GM21526 (cell line): ENCODE results near the gene DENND4C.
"Not testable (repeated sequence)": the region's sequence is repeated elsewhere in the genome, so short reads cannot be mapped to it uniquely, and the experiment has no call there.

Source experiments
- ATAC-seq: cut with Tn5 transposase; IDR thresholded peaks from one replicate; pipeline ENCODE4 v1.9.1; 2021; ENCODE audit warnings: moderate library complexity; ENCODE audit not compliant: unreplicated experiment, low FRiP score

DENND4C gene

DNA sequence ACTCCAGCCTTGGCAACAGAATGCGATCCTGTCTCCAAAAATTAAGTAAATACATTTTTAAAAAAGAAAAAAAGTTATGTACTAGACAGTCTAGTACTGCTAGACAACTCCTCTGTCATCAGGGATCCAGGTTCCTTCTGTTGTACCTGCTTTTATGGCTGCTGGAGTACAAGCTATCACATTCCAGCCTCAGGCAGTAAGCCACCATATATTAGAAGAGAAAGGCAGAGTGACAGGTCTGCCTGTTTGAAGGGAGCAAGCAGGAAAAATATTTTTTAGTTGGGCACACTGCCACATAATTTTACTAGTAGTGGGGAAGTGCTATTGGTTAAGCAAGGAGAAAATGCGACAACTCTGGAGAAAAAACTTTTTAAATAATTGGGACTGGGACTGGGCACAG is 138.6 kb downstream of the DENND4C start:
- ATAC-seq = no peak

DNA sequence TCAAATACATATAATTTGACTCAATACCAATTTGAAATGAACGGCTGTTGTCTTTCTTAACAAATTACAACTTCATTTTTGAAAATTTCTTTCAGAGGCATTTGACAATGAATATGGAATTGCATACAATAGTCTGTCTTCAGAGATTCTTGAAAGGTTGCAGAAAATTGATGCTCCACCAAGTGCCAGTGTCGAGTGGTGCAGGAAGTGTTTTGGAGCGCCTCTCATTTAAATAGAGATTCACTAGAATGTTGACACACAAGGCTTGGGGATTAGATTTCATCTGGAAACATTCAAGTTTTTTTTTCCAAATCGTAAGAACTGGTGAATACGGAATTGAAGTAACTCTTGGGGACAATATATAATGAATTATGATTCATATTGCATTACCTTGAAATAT is 141.4 kb downstream of the DENND4C start:
- ATAC-seq = no peak

DNA sequence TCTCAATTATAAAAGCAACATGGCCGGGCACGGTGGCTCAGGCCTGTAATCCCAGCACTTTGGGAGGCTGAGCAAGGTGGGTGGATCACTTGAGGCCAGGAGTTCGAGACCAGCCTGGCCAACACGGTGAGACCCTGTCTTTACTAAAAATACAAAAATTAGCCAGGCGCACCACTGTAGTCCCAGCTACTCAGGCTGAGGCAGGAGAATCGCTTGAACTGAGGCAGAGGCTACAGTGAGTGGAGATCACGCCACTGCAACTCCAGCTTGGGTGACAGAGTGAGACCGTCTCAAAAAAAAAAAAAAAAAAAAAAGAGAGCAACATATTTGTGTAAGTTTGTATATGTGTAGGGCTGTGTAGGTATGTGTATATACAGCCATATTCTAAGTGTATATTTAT is 142.1 kb downstream of the DENND4C start:
- ATAC-seq = no peak

DNA sequence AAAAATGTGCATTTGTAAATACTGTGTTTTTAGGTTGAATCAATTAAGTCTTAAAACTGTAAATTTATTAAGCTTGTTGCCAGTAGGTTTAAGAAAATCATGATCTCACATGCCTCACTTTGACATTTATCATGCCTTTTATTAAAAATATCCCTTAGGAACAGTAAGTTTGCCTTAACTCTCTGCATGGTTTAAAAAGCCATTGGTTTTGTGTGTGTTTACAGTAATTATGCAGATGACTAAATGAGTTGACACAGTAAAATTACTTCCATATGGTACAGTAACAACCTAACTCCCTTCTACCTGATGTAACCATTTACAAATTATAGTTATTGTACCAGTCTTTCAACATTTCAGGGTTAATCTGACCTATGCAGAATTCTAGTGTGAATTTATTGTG is 143.0 kb downstream of the DENND4C start:
- ATAC-seq = no peak

DNA sequence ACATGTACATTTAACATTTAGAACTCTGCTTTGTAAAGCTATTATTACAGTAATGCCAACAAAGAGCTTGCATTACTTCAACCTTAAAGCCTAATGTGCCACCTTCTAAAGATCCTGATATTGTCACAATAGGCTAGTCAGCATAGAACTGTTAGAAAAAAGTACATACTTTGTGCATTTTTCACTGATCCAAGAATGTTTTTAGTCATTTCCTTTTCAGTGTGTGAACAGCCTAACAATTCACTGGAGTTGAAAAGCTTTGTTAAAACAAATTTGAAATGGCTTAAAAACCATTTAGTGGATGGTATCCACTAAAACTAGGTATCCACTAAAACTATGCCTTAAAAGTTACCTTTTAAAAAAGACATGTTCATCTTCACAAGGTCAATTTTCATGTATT is 145.0 kb downstream of the DENND4C start:
- no peak for ATAC-seq

DNA sequence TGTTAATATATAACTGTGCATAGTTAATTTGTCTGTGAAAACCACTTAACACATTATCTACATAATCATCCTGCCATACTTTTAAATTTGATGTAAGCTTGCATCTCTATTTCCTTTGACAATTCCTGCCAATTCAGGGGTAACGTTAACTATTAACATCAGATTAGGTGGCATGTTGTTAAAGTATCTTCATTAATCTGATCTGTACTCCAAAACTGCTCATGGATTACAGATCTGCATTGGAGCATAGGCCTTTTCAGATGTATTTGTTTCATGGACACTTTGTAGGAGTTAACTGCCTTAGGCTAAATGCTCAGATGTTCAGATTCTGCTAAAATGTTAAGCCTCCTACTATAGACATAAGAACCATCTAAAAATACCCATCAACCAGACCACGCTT is 146.4 kb downstream of the DENND4C start:
- ATAC-seq = no peak

DNA sequence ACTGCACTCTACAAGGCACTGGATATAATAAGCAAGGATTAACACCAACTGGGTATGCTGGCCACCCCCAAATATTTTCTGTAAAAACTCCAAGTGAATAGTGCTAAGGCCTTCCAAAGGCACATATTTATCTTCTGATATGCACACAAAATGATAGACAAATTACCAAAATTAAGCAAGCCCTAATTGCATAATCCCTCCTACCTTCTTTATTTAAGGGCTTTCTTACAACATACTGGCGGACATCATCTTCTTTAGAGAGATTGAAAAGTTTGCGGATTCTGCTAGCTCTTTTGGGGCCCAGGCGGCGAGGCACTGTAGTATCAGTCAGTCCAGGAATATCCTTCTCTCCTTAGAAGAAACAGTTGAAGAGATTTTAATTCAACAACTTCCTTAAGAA is 147.7 kb downstream of the DENND4C start:
- ATAC-seq = no peak

DNA sequence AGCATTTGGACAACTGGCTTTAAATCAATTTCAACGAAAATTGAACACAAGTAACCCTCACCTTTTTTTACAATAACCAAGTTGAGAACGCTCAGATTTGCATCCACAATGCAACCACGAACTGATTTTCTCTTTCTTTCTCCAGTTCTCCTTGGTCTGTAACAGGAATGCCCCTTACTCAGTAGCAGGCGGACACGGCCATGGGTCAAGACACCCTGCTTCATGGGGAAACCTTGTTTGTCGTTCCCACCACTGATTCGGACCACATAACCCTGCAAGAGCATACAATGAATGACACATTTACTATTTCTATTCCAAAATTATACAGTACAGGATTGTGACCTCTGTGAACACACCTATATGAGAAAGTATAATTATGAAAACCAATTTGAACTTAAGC is 148.2 kb downstream of the DENND4C start:
- ATAC-seq = no peak

DNA sequence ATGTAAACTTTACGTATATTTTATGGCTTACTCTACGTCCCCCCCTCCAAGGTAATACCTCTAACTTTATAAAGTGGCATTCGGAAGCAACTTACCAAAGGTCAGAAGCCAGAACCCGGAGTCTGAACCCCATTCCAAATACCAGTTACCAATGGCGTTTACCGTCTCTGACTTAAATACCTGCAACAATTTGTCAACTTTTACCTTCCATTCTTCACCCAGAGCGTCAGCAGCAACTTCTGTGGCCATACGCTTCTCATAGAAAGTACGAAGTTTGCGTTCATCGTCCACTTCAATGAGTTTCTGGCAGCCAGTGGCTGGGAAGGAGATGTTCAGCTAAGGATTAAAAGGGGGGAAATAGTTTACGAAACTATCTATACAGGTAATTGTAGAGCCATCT is 148.8 kb downstream of the DENND4C start:
- no peak for ATAC-seq

DNA sequence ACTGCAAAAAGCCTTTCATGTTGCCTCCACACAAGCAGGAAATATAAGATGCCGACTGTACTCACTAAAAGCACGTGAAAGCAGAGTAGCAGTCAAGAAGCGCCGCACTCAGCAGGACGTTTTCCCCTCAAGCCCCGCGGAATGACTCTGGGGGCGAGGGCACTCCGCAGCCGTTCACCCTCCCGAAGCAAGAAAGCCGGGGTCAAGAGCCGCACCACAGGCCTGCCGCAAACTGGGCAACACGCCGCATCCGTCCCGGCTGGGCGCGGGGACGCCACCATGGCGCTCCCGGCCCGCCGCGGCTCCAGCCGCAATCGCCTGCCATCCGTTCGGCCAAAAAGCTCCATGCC is 149.2 kb downstream of the DENND4C start:
- ATAC-seq = peak; percentile 34

DNA sequence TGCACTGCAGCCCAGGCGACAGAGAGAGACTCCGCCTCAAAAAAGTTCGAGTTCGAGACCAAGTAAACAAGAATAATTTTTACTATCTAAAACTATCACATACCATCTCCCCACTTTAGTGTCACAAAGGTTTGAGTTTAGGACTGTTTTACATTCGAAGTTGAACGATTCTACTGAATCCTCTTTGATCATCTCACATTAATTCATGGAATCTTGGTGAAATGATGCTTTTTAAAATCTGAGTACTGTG is 150.3 kb downstream of the DENND4C start:
- ATAC-seq = no peak

DNA sequence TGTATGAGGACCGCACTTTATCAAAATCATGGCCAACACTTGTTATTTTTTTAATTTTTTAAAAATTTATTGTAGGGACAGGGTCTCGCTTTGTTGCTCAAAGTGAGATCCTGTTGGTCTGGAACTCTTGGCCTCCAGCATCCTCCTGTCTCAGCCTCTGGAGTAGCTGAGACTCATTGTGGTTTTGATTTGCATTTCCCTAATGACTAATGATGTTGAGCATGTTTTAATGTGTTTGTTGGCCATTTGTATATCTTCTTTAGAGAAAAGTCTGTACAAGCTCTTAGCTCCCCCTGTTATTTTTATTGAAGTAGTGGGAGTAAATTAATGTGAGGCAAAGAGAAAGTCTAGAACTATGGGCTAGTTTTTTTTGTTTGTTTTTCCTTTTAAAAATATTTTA is 151.2 kb downstream of the DENND4C start:
- no peak for ATAC-seq

DNA sequence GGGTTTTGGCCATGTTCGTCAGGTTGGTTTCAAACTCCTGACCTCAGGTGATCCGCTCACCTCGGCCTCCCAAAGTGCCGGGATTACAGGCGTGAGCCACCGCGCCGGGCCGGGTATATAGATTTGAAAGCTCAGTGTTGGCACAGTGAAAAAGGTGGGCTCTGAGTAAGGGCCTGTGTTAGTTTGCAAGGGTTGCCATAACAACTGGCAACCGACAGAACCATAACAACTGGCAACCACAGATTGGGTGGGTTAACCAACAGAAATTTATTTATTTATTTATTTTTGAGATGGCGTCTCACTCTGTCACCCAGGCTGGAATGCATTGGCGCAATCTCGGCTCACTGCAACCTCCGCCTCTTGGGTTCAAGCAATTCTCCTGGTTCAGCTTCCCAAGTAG is 154.7 kb downstream of the DENND4C start:
- not testable (repeated sequence) for ATAC-seq

DNA sequence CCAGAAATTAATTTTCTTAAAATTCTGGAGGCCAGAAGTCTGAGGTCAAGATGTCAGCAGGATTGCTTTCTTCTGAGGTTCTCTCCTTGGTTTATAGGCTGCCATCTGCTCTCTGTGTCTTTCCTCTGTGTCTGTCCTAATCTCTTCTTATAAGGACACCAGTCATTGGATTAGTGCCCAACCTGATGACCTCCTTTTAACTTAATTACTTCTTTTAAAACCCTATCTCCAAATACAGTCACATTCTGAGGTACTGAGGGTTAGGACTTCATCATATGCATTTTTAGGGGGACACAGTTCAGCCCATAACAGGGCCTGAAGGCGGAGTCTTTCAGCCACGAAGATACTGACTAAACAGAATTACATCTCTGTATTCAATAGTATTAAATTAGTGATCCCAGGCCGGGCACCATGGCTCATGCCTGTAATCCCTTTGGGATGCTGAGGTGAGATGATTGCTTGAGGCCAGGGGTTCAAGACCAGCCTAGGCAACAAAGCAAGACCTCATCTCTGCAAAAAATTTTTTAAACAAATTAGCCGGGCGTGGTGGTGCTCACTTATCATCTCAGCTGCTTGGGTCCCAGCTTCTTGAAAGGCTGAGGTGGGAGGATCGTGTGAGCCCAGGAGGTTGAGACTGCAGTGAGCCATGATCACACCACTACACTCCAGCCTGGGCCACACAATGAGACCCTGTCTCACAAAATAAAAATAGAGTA is 155.5 kb downstream of the DENND4C start:
- ATAC-seq = no peak

DNA sequence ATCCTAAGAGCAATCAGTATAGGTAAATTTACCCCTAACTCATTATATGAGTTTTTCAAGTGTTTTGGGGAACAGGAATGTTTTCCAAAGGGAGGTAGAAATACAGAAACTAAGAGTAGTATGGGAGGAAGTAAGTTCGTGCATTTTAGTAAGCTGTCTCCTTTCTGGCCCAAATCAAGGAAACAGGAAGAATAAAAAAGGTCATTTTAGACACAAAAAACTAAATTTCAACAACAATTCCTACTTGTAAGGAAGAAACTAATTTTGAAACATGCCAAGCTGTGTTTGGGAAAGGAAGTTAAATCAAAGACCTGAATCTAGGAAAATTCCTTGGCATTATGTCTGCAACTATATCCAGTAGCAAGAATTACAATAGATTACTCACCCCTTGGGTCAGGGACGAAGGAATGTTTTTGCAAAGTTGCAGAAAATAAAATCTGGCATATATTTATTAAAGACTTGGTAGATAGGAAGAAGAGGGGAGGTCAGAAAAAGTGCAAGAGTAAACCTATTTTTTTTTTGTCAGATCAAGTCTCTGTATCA is 156.1 kb downstream of the DENND4C start:
- no peak for ATAC-seq

DNA sequence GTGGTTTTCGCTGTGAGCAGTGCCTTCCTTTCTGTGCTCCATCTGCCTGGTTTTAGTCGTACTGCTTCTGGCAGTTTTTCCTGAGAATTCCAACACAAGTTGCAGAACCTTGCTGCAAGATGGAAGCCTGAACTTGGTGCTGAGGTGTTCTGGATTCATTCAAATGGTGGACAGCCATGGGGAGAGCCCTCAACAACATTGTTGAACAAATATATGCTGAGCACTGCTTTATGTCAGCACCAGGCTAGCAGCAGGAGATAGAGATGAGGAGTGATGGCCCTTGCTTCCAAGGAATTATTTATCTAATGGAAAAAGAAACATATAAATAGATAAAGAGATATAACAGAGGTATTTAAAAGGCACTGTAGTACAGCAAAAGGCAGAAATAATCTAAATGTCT is 156.8 kb downstream of the DENND4C start:
- no peak for ATAC-seq

DNA sequence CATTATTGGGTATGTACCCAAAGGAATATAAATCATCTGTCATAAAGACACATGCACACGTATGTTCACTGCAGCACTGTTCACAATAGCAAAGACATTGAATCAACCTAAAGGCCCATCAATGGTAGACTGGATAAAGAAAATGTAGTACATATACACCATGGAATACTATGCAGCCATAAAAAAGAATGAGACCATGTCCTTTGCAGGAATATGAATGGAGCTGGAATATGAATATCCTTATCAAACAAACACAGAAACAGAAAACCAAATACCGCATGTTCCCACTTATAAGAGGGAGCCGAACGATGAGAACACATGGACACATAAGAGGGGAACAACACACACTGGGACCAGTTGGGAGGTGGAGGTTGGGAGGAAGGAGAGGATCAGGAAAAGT is 159.0 kb downstream of the DENND4C start:
- not testable (repeated sequence) for ATAC-seq

DNA sequence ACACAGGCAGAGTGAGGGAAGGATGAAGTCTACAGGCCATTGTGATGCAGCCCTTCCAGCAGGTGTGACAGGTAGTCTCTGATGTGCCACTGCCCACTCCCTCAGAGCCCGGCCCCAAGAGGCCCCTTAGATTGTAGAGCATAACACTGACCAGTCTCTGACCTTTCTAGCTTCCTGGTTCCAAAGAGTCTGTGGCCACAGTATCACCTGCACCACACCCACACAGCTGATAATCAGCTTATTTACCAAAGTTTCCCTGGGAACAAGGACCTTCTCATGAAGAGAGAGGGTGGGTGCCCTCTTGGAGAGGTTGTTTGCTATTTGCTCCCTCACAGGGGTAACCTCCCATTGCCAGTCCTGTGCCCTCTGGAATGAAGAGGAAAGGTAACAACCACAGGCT is 167.4 kb downstream of the DENND4C start:
- no peak for ATAC-seq

DNA sequence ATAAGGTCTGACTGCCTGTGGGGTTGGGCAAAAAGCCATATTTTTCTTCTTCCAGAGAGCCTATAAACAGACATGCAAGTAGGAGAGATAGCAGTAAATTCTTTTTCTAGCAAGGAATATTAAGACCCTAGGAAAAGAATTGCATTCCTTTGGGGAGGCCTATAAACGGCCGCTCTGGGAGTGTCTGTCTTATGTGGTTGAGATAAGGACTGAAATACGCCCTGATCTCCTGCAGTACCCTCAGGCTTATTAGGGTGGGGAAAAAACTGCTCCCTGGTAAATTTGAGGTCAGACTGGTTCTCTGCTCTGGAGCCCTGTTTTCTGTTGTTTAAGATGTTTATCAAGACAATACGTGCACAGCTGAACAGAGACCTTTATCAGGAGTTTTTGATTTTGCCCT is 172.7 kb downstream of the DENND4C start:
- ATAC-seq = not testable (repeated sequence)

DNA sequence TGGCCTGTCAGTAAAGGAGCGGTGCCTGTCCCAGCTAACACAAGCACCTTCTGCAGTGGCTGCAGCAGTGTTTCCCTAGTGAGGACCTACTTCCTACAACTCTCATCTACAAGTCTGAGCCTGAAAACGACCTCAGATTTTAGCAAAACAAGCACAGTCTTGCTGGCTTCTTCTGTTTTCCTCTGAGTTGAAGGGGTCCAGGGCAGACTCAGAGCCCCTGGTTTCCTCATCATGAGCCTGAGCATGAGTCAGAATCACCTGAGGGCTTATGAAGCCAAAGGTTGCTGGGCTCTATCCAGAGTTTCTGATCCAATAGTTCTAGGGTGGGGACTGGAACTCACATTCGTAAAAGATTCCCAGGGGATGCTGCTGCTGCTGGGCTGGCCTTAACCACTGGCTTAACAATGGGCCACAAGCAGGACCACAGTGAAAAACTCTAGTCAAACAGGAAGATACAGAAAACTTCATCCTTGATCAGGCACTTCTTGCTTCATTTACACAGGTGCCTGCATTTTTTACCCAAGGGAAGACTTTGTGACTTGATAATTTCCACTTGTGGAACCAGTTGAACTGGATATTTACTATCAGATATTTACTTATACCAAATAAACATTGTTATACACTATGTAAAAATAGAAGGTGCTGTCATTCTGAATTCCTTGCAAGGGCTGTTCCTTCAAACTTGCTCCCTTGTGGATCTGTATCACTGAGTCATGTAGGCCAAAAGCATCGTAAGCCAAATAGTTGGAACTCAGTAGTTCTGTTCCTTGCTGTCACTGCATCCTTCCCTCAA is 174.0 kb downstream of the DENND4C start:
- ATAC-seq = no peak

DNA sequence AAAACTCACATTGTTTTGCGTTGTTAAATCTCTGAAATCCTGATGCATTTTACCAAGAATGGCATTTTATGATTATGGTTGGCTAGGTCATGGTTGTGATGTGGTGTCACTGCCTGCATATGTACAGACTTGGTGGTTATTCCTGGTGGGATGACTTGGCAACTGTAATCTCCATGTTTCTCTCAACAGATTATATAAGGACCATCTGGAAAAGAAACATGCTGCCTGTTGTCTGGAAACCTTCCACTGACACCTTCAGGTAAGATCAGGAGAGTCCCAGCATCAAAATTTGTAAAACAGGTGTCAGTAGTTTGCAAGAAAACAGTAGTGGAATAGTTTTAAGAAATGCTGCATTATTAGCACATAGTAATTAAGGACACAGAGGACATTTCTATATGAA is 175.3 kb downstream of the DENND4C start:
- no peak for ATAC-seq

DNA sequence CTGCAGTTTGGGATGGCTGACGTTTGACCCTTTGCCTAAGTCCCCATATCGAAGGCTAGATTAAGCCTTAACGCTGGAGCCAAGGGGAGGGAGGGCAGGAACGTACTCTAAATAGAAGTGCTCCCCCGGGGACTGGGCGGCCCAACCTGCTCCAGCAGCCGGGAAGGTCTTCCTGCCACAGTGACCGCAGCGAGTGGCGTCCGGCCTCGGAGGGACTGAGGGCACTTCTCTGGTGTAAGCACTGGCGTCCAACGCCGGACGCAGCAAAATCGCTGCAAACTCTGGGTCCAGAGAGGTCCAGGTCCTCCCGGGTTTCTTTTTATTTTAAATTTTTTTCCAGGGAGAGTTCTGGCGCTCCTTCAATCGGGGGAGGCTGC is 177.8 kb downstream of the DENND4C start:
- ATAC-seq = peak; percentile 10
